Transverse colon (tissue), 4 donors: Measurements from ENCODE around the gene PBX4.

ENCODE experiments used
- CTCF ChIP-seq, 5 experiments: fragments of 200-600 bp in 3 of 5; fragments of 450-650 bp in 2 of 5; sonication (generic) in 3 of 5; IDR thresholded peaks; 1 replicate in 2 of 5; 2 replicates in 3 of 5; pipeline ENCODE4 v1.5.1; 2016 to 2017; ENCODE audit warnings: antibody characterized with exemption in 5 of 5, inconsistent platforms in 3 of 5, mild to moderate bottlenecking in 2 of 5, moderate library complexity in 1 of 5
- POLR2A ChIP-seq: fragments of 450-650 bp; IDR thresholded peaks from one replicate; pipeline ENCODE4 v1.6.1; 2016; ENCODE audit warnings: antibody characterized with exemption, mild to moderate bottlenecking, moderate library complexity
- POLR2AphosphoS5 ChIP-seq, 3 donors: sonication (generic); formaldehyde crosslinking; IDR thresholded peaks; one replicate each; pipeline ENCODE4 v1.6.1; 2016; ENCODE audit warnings: antibody characterized with exemption in 3 of 3

DNA sequence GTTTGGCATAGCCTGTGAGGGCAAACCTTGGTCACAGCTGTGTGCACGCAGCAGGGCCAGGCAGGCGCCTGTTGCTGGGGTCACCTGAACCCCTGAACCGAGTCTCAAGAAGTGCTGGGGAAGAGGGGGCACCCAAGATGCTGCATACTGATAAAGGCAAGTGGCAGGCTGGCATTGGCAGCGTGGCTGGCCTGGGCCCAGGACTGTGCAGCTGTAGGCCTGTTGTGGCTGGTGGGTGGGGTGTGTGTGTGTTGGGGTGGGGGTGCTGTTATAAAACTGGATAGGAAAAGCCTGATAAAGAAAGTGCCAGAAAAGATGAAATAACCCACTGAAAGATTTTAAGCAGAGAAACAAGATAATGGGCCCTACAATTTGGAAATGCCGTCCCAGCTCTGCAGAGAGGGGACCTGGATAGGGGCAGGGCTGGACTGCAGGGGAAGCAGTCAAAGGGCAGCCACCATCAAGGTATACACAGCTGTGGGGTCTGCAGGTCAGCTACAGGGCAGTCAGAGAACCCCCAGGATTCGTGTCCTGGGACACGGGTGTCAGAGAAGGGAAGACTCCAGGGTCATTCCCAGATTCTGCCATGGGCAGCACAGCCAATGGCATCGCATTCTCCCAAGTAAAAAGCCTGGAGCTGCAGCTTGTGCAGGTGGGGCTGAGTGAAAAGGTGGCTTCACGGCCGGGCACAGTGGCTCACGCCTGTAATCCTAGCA is 47.3 kb downstream of the PBX4 start:
- no peak for TF ChIP-seq CTCF (IDR thresholded peaks at IDR 0.05)
- TF ChIP-seq POLR2A = no peak
- no peak for TF ChIP-seq POLR2AphosphoS5 (IDR thresholded peaks at IDR 0.05)
